ENCODE results near the gene EFEMP2.

The EFEMP2 gene

GRCh38 chr11:65829459-65829858 is 43.1 kb downstream of the EFEMP2 start:
- H3K4me3 ChIP-seq (ENCODE audit: control insufficient read depth, low read depth, low read length) = no peak overlapping the region
- DNase-seq (ENCODE audit: low read depth) = no peak
- TF ChIP-seq, protein P1, sequence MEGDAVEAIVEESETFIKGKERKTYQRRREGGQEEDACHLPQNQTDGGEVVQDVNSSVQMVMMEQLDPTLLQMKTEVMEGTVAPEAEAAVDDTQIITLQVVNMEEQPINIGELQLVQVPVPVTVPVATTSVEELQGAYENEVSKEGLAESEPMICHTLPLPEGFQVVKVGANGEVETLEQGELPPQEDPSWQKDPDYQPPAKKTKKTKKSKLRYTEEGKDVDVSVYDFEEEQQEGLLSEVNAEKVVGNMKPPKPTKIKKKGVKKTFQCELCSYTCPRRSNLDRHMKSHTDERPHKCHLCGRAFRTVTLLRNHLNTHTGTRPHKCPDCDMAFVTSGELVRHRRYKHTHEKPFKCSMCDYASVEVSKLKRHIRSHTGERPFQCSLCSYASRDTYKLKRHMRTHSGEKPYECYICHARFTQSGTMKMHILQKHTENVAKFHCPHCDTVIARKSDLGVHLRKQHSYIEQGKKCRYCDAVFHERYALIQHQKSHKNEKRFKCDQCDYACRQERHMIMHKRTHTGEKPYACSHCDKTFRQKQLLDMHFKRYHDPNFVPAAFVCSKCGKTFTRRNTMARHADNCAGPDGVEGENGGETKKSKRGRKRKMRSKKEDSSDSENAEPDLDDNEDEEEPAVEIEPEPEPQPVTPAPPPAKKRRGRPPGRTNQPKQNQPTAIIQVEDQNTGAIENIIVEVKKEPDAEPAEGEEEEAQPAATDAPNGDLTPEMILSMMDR (conservative IDR thresholded peaks at IDR 0.05; ENCODE audit: control insufficient read depth, insufficient read depth, low read depth, low read length) = no peak

DNA sequence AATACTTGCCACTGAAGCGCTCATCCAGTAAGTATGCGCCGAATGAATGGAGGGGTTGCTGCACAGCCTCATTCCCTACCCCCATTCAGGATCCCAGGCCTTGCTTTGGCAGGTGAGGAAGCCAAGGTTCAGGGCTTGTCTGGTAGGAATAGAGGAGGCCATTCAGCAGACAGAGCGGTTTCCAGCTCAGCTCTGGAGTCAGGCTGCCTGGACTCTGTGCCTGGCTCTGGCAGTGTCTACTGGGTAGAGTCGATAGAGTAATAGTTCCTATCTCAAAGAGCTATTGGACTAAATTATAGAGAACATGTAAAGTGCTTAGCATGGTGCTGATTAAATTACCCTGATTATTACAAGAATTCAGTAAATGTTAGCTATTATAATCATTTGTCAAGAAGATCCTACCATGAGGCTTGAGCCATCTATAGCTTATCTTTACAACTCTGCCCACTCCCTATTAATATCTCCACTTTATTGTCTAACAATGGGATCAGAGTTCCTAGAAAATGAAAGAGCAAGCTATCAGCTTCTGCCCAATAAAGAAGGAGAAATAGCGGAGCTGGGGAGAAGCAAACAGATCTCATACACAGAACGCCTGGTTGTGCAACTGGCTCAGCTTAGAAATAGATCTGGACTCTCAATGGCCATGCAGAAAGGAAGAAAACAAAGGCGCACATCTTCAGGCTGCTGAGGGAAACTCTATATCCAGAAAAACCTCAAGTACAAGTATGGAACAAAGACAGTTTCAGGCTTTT is 45.4 kb downstream of the EFEMP2 start:
- H3K4me3 ChIP-seq (ENCODE audit: control insufficient read depth, low read depth, low read length) = no peak overlapping the region
- TF ChIP-seq, protein P1 (conservative IDR thresholded peaks at IDR 0.05; ENCODE audit: control insufficient read depth, insufficient read depth, low read depth, low read length) = no peak

GRCh38 chr11:65822776-65823528 is 49.6 kb downstream of the EFEMP2 start:
- TF ChIP-seq, protein P1 (conservative IDR thresholded peaks at IDR 0.05; ENCODE audit: control insufficient read depth, insufficient read depth, low read depth, low read length) = no peak
- no peak for DNase-seq (ENCODE audit: low read depth)
- no peak overlapping the region for H3K4me3 ChIP-seq (ENCODE audit: control insufficient read depth, low read depth, low read length)

More for the DNA sequence above, 45.4 kb downstream of the EFEMP2 start:
- DNase-seq (ENCODE audit: low read depth) = no peak

DNA sequence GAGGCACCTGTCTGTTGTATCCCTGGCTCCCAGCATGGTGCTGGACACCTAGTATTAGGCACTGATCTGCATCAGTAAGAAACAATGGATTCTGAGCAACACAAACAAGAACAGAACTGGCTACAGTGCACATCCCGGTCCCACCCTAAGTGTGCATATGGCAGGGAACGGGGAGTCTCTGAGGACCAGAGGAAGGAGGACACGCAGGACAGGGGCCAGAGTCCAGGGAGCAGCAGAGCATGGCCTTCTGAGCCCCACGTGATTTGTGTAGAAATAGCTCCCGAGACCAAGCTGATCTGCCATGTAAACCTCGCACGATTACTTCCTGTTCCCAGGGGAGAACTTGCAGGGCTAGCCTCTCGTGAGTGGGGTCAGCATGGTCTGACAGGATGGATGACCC is 51.5 kb downstream of the EFEMP2 start:
- TF ChIP-seq, protein P1 (conservative IDR thresholded peaks at IDR 0.05; ENCODE audit: control insufficient read depth, insufficient read depth, low read depth, low read length) = no peak
- no peak for DNase-seq (ENCODE audit: low read depth)

GRCh38 chr11:65817835-65818680 is 54.5 kb downstream of the EFEMP2 start:
- DNase-seq (ENCODE audit: low read depth) = peak; percentile 79
- H3K4me3 ChIP-seq (ENCODE audit: control insufficient read depth, low read depth, low read length) = peak overlapping the region; percentile 50
- TF ChIP-seq, protein P1 (conservative IDR thresholded peaks at IDR 0.05; ENCODE audit: control insufficient read depth, insufficient read depth, low read depth, low read length) = peak; percentile 77

More for the DNA sequence above, 51.5 kb downstream of the EFEMP2 start:
- H3K4me3 ChIP-seq (ENCODE audit: control insufficient read depth, low read depth, low read length) = no peak overlapping the region

DNA sequence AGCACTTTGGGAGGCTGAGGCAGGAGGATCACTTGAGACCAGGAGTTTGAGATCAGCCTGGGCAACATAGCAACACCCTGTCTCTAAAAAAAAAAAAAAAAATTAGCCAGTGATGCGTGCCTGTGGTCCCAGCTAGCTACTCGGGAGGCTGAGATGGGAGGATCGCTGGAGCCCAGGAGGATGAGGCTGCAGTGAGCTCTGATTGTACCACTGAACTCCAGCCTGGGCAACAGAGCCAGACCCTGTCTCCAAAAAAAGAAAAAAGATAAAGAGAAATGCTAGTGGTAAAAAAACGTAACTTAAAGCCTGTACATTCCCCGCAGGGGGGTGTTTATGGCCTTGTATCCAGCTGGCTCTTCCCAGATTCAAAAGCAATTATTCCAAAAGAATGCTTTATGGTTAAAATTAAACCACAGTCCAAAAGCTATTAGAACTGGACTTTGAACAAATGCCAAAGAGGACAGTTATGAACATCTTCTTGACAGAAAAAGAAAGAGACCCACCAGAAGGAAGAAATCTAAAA is 55.2 kb downstream of the EFEMP2 start:
- H3K4me3 ChIP-seq (ENCODE audit: control insufficient read depth, low read depth, low read length) = peak overlapping the region; percentile 50
- TF ChIP-seq, protein P1 (conservative IDR thresholded peaks at IDR 0.05; ENCODE audit: control insufficient read depth, insufficient read depth, low read depth, low read length) = no peak
- DNase-seq (ENCODE audit: low read depth) = peak; percentile 7
